Choroid plexus epithelial cell (primary cell): ENCODE measurements around the gene AOX1.
A peak's percentile ranks its signal among the peaks of the same experiment; 100 is the strongest.
"Not testable (repeated sequence)": the region's sequence is repeated elsewhere in the genome, so short reads cannot be mapped to it uniquely, and the experiment has no call there.

ENCODE experiments used
- DNase-seq: peaks from one replicate; pipeline ENCODE4 v3.0.0-alpha.2; 2010; ENCODE audit warnings: low read depth
- H3K4me3 ChIP-seq: 2 replicates; pipeline ENCODE4 v1.5.1; 2011; ENCODE audit warnings: low read depth, mild to moderate bottlenecking, control low read depth, low read length, moderate library complexity
- TF ChIP-seq, protein P1 (sequence below): conservative IDR thresholded peaks from 2 replicates; pipeline ENCODE4 v1.5.1; 2011; ENCODE audit warnings: low read depth, mild to moderate bottlenecking, control low read depth, inconsistent platforms, low read length, moderate library complexity

AOX1 gene

DNA sequence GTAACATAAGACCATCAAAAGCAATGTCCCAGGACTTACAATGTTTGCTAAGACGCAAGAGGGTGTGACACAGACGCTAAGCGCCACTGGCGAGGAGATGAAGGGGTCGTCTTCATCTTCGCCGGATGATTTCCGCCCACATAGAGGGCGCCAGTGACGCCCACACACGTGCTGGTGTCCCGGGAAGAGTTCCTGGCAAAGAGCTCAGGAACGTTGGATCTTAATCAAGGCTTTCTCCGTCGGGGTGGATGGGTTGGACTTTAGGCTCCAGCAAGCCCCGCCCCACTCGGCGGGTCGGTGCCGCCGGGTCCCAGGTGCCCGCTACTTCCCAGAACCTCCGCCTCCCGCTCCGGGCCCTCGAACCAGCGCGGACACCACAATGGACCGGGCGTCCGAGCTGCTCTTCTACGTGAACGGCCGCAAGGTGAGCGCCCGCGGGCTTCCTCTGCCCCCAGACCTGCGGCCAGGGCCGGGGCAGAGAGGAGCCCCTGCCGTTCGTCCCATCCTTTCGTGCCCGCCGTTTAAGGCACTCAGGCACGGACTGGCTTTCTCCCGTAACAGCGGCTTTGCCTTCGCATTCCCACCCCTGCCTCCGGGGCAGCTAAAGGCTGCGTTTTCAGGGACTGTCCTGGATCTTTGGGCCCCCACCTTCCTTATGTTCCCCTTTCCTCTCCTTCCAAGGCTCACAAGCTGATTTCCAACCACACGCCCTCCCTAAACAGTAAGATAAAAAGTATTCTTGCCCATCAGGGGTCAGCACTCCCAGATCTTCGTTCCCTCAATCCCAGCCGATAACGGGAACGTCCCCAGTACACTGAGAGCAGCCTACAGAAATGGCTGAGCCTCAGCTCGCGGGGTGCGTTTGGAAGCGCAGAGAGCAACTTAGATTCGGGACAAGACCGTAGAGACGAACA lies at the start of gene AOX1:
Gene AOX1 (plus strand): TSS at position 285 of the 914 bp plus-strand sequence. CDS start 95 bp downstream, at position 380.
- peak within 1 kb of the TSS; percentile 72 for H3K4me3 ChIP-seq
- peak; percentile 47 for DNase-seq
- TF ChIP-seq, protein P1, sequence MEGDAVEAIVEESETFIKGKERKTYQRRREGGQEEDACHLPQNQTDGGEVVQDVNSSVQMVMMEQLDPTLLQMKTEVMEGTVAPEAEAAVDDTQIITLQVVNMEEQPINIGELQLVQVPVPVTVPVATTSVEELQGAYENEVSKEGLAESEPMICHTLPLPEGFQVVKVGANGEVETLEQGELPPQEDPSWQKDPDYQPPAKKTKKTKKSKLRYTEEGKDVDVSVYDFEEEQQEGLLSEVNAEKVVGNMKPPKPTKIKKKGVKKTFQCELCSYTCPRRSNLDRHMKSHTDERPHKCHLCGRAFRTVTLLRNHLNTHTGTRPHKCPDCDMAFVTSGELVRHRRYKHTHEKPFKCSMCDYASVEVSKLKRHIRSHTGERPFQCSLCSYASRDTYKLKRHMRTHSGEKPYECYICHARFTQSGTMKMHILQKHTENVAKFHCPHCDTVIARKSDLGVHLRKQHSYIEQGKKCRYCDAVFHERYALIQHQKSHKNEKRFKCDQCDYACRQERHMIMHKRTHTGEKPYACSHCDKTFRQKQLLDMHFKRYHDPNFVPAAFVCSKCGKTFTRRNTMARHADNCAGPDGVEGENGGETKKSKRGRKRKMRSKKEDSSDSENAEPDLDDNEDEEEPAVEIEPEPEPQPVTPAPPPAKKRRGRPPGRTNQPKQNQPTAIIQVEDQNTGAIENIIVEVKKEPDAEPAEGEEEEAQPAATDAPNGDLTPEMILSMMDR = peak; percentile 40

DNA sequence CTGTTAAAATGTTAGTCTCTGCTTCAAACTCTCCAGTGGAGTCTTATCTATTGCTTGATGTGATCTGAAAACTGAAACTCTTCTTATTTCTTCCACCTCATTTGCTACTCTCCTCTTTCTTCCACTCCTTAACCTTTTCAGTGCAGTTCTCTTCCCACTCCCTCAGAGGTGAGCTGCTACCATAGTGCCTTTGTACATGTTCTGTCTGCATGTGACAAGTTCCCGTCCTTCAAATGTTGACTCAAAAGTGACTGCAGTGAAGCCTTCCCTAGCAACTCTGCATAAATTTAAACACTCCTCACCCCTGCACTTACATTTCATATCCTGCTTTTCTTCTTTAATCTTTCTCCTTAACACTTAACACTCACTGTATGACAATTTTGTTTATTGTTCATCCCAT lies 47.7 kb upstream of the AOX1 start:
- no peak overlapping the region for H3K4me3 ChIP-seq
- TF ChIP-seq, protein P1 = no peak
- DNase-seq = no peak

DNA sequence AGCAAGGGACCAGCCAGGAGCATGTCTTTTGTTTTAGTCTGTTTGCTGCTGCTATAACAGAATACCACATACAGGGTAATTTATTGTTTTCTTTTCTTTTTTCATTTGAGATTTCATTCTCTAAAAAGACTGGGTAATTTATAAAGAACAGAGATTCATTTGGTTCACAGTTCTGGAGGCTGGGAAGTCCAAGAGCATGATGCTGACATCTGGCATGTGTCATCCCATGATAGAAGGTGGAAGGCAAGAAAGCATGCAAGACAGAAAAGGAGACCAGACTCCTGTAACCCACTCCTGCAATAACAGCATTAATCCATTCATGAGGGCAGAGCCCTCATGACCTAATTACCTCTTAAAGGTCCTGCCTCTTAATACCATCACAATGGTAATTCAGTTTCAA lies 45.0 kb upstream of the AOX1 start:
- H3K4me3 ChIP-seq = no peak overlapping the region
- DNase-seq = no peak
- TF ChIP-seq, protein P1 = no peak

DNA sequence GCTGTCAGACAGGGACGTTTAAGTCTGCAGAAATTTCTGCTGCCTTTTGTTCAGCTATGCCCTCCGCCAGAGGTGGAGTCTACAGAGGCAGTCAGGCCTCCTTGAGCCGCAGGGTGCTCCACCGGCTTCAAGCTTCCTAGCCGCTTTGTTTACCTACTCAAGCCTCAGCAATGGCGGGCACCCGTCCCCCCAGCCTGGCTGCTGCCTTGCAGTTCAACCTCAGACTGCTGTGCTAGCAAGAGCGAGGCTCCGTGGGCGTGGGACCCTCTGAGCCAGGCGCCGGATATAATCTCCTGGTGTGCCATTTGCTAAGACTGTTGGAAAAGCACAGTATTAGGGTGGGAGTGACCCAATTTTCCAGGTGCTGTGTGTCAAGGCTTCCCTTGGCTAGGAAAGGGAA lies 19.2 kb upstream of the AOX1 start:
- not testable (repeated sequence) for H3K4me3 ChIP-seq, DNase-seq

DNA sequence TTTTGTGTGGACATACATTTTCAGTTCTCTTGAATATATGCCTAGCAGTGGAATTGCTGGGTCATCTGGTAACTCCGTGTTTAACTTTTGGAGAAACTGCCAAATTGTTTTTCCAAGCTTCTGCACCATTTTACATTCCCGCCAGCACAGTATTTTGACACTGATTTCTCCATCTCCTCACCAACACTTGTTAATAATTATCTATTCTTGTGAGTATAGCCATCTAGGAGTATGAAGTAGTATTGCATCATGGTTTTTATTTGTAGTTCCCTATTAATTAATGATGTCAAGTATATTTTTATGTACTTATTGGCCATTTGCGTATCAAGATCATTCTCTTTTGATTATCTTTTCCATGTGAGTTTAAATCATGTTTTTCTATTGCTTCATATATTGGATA lies 17.9 kb upstream of the AOX1 start:
- TF ChIP-seq, protein P1 = no peak
- DNase-seq = no peak
- H3K4me3 ChIP-seq = no peak overlapping the region

DNA sequence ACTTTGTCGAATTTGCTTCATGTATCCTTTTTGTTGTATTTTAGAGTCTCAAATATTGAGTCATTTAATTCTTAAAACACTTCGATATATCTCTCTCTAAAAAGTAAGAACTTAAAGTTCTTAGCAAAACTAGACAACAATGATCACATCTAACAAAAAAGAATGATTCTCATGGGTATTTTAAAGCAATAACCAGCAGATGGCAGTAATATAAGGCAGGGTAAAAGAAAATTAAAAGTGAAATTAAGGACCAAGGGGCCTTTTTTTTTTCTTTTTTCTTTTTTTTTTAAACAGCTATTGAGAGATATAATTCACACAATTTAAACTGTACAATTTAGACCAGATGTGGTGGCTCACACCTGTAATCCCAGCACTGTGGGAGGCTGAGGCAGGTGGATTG lies 9.9 kb upstream of the AOX1 start:
- DNase-seq = peak; percentile 45
- TF ChIP-seq, protein P1 = peak; percentile 49
- H3K4me3 ChIP-seq = no peak overlapping the region

DNA sequence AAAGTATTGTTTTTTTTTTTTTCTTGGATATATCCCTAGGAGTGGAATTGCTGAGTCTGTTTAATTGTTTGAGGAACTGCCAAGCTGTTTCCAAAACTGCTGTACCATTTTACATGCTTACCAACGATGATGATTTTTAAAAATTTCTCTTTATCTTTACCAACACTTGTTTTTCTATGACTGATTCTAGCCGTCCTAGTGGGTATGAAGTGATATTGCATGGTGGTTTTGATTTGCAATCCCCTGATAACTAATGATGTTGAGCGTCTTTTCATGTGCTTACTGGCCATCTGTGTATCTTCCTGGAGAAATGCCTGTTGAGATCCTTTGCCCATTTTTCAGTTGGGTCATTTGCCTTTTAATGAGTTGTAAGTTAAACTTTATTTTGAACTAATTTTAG lies 8.8 kb upstream of the AOX1 start:
- H3K4me3 ChIP-seq = no peak overlapping the region
- DNase-seq = no peak
- TF ChIP-seq, protein P1 = peak; percentile 33
